Spleen (tissue), 7 donors: ENCODE measurements around the gene BRD4.

Experiments
- POLR2A ChIP-seq, 3 donors: fragments of 450-650 bp; IDR thresholded peaks; one replicate each; pipeline ENCODE4 v1.5.1; 2017; ENCODE audit warnings: antibody characterized with exemption in 3 of 3, mild to moderate bottlenecking in 1 of 3
- POLR2AphosphoS5 ChIP-seq, 3 donors: sonication (generic); formaldehyde crosslinking; IDR thresholded peaks; one replicate each; pipeline ENCODE4 v1.5.1; 2017; ENCODE audit warnings: antibody characterized with exemption in 3 of 3
- TF ChIP-seq, protein P1 (sequence below), 11 experiments: fragments of 200-600 bp in 7 of 11; fragments of 450-650 bp in 4 of 11; sonication (generic) in 4 of 11; IDR thresholded peaks in 8 of 11; conservative IDR thresholded peaks in 3 of 11; 1 replicate in 7 of 11; 2 replicates in 4 of 11; pipeline versions ENCODE4 v1.4.0 to v1.8.0; 2016 to 2021; ENCODE audit warnings: antibody characterized with exemption in 11 of 11, inconsistent platforms in 4 of 11, mild to moderate bottlenecking in 1 of 11
- donor health status: DM: no; HTN: no; CAD: no; lungs with moderate emphysema.
- donor health status: DM: no; HTN: no; CAD: no.
- donor health status: DM: no; HTN: no; CAD: no.

DNA sequence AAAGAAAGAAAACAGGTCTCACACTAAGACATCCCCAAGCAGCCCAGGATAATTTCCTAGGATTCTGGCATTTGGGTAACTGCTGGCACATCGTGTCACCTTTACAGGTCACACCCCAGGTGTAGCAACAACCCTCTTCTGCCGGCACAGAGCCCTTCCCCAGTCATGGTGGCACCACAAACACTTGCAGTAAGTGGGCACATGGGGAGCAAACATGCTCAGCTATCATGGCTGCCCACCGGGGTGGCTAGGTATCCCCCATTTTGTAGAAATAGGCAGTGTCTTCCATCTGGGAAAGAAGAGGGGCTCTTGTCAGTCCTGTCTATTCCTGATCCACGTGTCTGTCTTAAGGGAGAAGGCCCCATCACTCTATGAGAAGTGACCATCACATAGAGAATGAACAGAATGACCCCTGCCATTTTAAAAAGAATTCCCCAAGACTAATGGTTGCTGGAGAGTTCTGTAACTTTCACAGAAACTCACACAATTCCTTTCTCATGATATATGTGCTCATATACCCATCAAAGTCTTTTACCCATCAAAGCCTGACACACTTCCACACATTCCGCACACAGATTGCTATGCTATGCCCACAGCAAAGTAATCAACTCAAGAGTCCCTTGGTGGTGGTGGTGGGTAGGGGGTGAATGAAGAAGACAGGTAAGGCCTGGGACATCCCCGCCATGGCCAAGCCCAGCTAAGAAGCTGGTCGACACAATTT is 33.3 kb downstream of the BRD4 start:
- TF ChIP-seq, protein P1, sequence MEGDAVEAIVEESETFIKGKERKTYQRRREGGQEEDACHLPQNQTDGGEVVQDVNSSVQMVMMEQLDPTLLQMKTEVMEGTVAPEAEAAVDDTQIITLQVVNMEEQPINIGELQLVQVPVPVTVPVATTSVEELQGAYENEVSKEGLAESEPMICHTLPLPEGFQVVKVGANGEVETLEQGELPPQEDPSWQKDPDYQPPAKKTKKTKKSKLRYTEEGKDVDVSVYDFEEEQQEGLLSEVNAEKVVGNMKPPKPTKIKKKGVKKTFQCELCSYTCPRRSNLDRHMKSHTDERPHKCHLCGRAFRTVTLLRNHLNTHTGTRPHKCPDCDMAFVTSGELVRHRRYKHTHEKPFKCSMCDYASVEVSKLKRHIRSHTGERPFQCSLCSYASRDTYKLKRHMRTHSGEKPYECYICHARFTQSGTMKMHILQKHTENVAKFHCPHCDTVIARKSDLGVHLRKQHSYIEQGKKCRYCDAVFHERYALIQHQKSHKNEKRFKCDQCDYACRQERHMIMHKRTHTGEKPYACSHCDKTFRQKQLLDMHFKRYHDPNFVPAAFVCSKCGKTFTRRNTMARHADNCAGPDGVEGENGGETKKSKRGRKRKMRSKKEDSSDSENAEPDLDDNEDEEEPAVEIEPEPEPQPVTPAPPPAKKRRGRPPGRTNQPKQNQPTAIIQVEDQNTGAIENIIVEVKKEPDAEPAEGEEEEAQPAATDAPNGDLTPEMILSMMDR (IDR thresholded peaks at IDR 0.05 in 8 of 11, conservative IDR thresholded peaks at IDR 0.05 in 3 of 11): no peak
- TF ChIP-seq POLR2A (IDR thresholded peaks at IDR 0.05) (no peak), POLR2AphosphoS5 (IDR thresholded peaks at IDR 0.05) (no peak)
